CD4-positive, CD25-positive, alpha-beta regulatory T cell (primary cell): ENCODE measurements around the gene BLACAT1. TPM values are rescaled to one million over a fixed set of nuclear protein-coding genes. Genes with fewer than 3 reads are reported as not detected.

Experiments used
- ATAC-seq, 2 donors: fragments of 150-1000 bp; cut with Tn5 transposase; one replicate each; pipeline ENCODE4 v1.10.0; 2021; ENCODE audit warnings: low read depth in 2 of 2, moderate number of reproducible peaks in 2 of 2, moderate library complexity in 1 of 2
- DNase-seq, 3 donors: peaks; one replicate each; pipeline versions ENCODE4 v3.0.0 to v3.0.0-alpha.2; 2012 to 2022; ENCODE audit warnings: mixed read lengths in 1 of 3
- H3K27ac ChIP-seq: one replicate; pipeline ENCODE4 v1.7.0; 2013; ENCODE audit warnings: mild to moderate bottlenecking, low read length; ENCODE audit not compliant: insufficient read depth, poor library complexity, severe bottlenecking
- H3K27me3 ChIP-seq: one replicate; pipeline ENCODE4 v1.7.0; 2013; ENCODE audit warnings: low read length; ENCODE audit not compliant: control insufficient read depth, insufficient read depth
- H3K36me3 ChIP-seq: one replicate; pipeline ENCODE4 v1.7.0; 2013; ENCODE audit warnings: mild to moderate bottlenecking, low read length, moderate library complexity; ENCODE audit not compliant: control insufficient read depth, insufficient read depth
- H3K4me1 ChIP-seq: 2 replicates; pipeline ENCODE4 v1.7.0; 2013; ENCODE audit warnings: mild to moderate bottlenecking, low read length; ENCODE audit not compliant: insufficient read depth, control insufficient read depth, poor library complexity, severe bottlenecking
- H3K4me3 ChIP-seq: one replicate; pipeline ENCODE4 v1.7.0; 2013; ENCODE audit warnings: low read depth, mild to moderate bottlenecking, low read length, moderate library complexity
- H3K9me3 ChIP-seq, 2 experiments: 1 replicate in 1 of 2; 2 replicates in 1 of 2; pipeline ENCODE4 v1.7.0; 2013; ENCODE audit warnings: low read length in 2 of 2, mild to moderate bottlenecking in 1 of 2, moderate library complexity in 1 of 2; ENCODE audit not compliant: control insufficient read depth in 2 of 2
- H3K27ac Mint-ChIP-seq, 3 donors: one replicate each; pipeline ENCODE4 v1.8.0; 2020 to 2022; ENCODE audit warnings: mild to moderate bottlenecking in 3 of 3, mixed read lengths in 3 of 3, moderate library complexity in 2 of 3
- H3K27me3 Mint-ChIP-seq: one replicate; pipeline ENCODE4 v1.8.0; 2022; ENCODE audit warnings: mild to moderate bottlenecking, mixed read lengths
- H3K36me3 Mint-ChIP-seq: one replicate; pipeline ENCODE4 v1.8.0; 2020; ENCODE audit warnings: mixed read lengths
- H3K4me1 Mint-ChIP-seq, 4 donors: one replicate each; pipeline ENCODE4 v1.8.0; 2020 to 2022; ENCODE audit warnings: mixed read lengths in 4 of 4, mild to moderate bottlenecking in 1 of 4
- H3K4me3 Mint-ChIP-seq, 4 donors: one replicate each; pipeline ENCODE4 v1.8.0; 2020 to 2022; ENCODE audit warnings: mild to moderate bottlenecking in 4 of 4, mixed read lengths in 4 of 4, moderate library complexity in 3 of 4
- H3K9me3 Mint-ChIP-seq, 7 donors: one replicate each; pipeline ENCODE4 v1.8.0; 2020 to 2022; ENCODE audit warnings: mixed read lengths in 7 of 7, mild to moderate bottlenecking in 3 of 7, moderate library complexity in 2 of 7
- polyA plus RNA-seq, 4 donors: library from polyadenylated mRNA; unstranded; fragments of 300-500 nt; fragmentation: Illumina TruSeq; gene quantifications; one replicate each; pipeline ENCODE4 v1.2.3, GENCODE V29; 2021
- total RNA-seq: library from RNA; stranded (reverse); gene quantifications from one replicate; pipeline ENCODE4 v1.2.3, GENCODE V29; 2022

Gene BLACAT1
- total and polyA plus RNA-seq, 5 donors from 2014 or later = 0.15 TPM; not detected in 4

GRCh38 chr1:205424901-205425600 is 30.8 kb downstream of the BLACAT1 start:
- Histone ChIP-seq H3K4me3 (no peak overlapping the region), H3K4me1 (no peaks in the 10 kb centered on the region), H3K36me3 (no peaks in the 10 kb centered on the region), H3K27ac (no peak overlapping the region), H3K9me3 (no peaks in the 10 kb centered on the region), H3K27me3 (peaks cover 22% of the 10 kb centered on the region)
- peaks cover 0 to 8% (median 0%) of the 10 kb centered on the region in 4 donors for H3K4me1 Mint-ChIP-seq
- ATAC-seq = no peak
- H3K9me3 Mint-ChIP-seq = peaks cover 0 to 2% (median 0%) of the 10 kb centered on the region in 7 donors
- no peak for DNase-seq
- peak overlapping the region in 1 of 4 donors; percentile 56 for H3K4me3 Mint-ChIP-seq
- H3K27me3 Mint-ChIP-seq = peaks cover 64% of the 10 kb centered on the region
- no peaks in the 10 kb centered on the region for H3K36me3 Mint-ChIP-seq
- H3K27ac Mint-ChIP-seq = no peak overlapping the region

GRCh38 chr1:205423814-205424399 is 31.9 kb downstream of the BLACAT1 start:
- H3K4me1 ChIP-seq = no peaks in the 10 kb centered on the region
- H3K4me3 ChIP-seq = no peak overlapping the region
- Mint-ChIP-seq H3K27ac (no peak overlapping the region), H3K9me3 (peaks cover 0 to 2% (median 0%) of the 10 kb centered on the region in 7 donors), H3K4me3 (no peak overlapping the region), H3K36me3 (no peaks in the 10 kb centered on the region), H3K4me1 (peaks cover 0 to 4% (median 0%) of the 10 kb centered on the region in 4 donors), H3K27me3 (peaks cover 74% of the 10 kb centered on the region)
- H3K27ac ChIP-seq = no peak overlapping the region
- H3K9me3 ChIP-seq = no peaks in the 10 kb centered on the region
- peaks cover 22% of the 10 kb centered on the region for H3K27me3 ChIP-seq
- no peak for ATAC-seq
- DNase-seq = no peak
- no peaks in the 10 kb centered on the region for H3K36me3 ChIP-seq

- Mint-ChIP-seq H3K27me3 (peaks cover 82% of the 10 kb centered on the region), H3K4me3 (no peak overlapping the region), H3K36me3 (no peaks in the 10 kb centered on the region), H3K4me1 (no peaks in the 10 kb centered on the region), H3K9me3 (peaks cover 0 to 2% (median 0%) of the 10 kb centered on the region in 7 donors), H3K27ac (no peak overlapping the region)
- DNase-seq (no peak), ATAC-seq (no peak)
- Histone ChIP-seq H3K27me3 (peaks cover 22% of the 10 kb centered on the region), H3K9me3 (no peaks in the 10 kb centered on the region), H3K27ac (no peak overlapping the region), H3K4me1 (no peaks in the 10 kb centered on the region), H3K36me3 (no peaks in the 10 kb centered on the region), H3K4me3 (no peak overlapping the region)
These were observed 32.7 kb downstream of the BLACAT1 start for GRCh38 chr1:205422993-205423642.

- H3K36me3 ChIP-seq = no peaks in the 10 kb centered on the region
- no peak for DNase-seq
- no peak within 1 kb of the TSS for H3K4me3 ChIP-seq
- no peak for ATAC-seq
- no peaks in the 10 kb centered on the region for H3K9me3 ChIP-seq
- no peak within 1 kb of the TSS for H3K27ac ChIP-seq
- Mint-ChIP-seq H3K4me1 (no peaks in the 10 kb centered on the region), H3K27ac (no peak within 1 kb of the TSS), H3K36me3 (no peaks in the 10 kb centered on the region), H3K4me3 (no peak within 1 kb of the TSS), H3K27me3 (peaks cover 84% of the 10 kb centered on the region), H3K9me3 (peaks cover 0 to 2% (median 0%) of the 10 kb centered on the region in 7 donors)
- peaks cover 22% of the 10 kb centered on the region for H3K27me3 ChIP-seq
- H3K4me1 ChIP-seq = no peaks in the 10 kb centered on the region
These were observed 34.0 kb downstream of the BLACAT1 start, which contains the start of gene LEMD1 for GRCh38 chr1:205421798-205422197. LEMD1 (minus strand) TSS chr1:205422056; CDS start chr1:205420536, 1,520 bp downstream.

- H3K27ac ChIP-seq = no peak overlapping the region
- no peaks in the 10 kb centered on the region for H3K4me1 Mint-ChIP-seq
- H3K9me3 ChIP-seq = no peaks in the 10 kb centered on the region
- H3K36me3 ChIP-seq = no peaks in the 10 kb centered on the region
- H3K36me3 Mint-ChIP-seq = no peaks in the 10 kb centered on the region
- H3K27ac Mint-ChIP-seq = no peak overlapping the region
- no peaks in the 10 kb centered on the region for H3K4me1 ChIP-seq
- no peak for ATAC-seq
- peaks cover 0 to 2% (median 0%) of the 10 kb centered on the region in 7 donors for H3K9me3 Mint-ChIP-seq
- peaks cover 22% of the 10 kb centered on the region for H3K27me3 ChIP-seq
- DNase-seq = no peak
- H3K4me3 ChIP-seq = no peak overlapping the region
- H3K27me3 Mint-ChIP-seq = peaks cover 83% of the 10 kb centered on the region
- no peak overlapping the region for H3K4me3 Mint-ChIP-seq
These were observed 34.9 kb downstream of the BLACAT1 start for GRCh38 chr1:205420938-205421337.

- Histone ChIP-seq H3K36me3 (no peaks in the 10 kb centered on the region), H3K9me3 (no peaks in the 10 kb centered on the region), H3K4me1 (no peaks in the 10 kb centered on the region), H3K4me3 (no peak overlapping the region), H3K27me3 (peaks cover 17% of the 10 kb centered on the region), H3K27ac (no peak overlapping the region)
- H3K27ac Mint-ChIP-seq = no peak overlapping the region
- no peak overlapping the region for H3K4me3 Mint-ChIP-seq
- ATAC-seq = no peak
- no peaks in the 10 kb centered on the region for H3K36me3 Mint-ChIP-seq
- peaks cover 0 to 2% (median 0%) of the 10 kb centered on the region in 7 donors for H3K9me3 Mint-ChIP-seq
- H3K27me3 Mint-ChIP-seq = peaks cover 62% of the 10 kb centered on the region
- no peak for DNase-seq
- peaks cover 0 to 6% (median 3%) of the 10 kb centered on the region in 4 donors for H3K4me1 Mint-ChIP-seq
These were observed 37.8 kb downstream of the BLACAT1 start for GRCh38 chr1:205417870-205418635.

GRCh38 chr1:205416322-205416721 is 39.5 kb downstream of the BLACAT1 start:
- H3K4me1 ChIP-seq = no peaks in the 10 kb centered on the region
- H3K4me3 Mint-ChIP-seq = no peak overlapping the region
- peaks cover 0 to 5% (median 0%) of the 10 kb centered on the region in 7 donors for H3K9me3 Mint-ChIP-seq
- peaks cover 5% of the 10 kb centered on the region for H3K27me3 ChIP-seq
- H3K9me3 ChIP-seq = no peaks in the 10 kb centered on the region
- H3K27me3 Mint-ChIP-seq = peaks cover 57% of the 10 kb centered on the region
- ATAC-seq (no peak), DNase-seq (no peak)
- H3K4me3 ChIP-seq = no peak overlapping the region
- no peaks in the 10 kb centered on the region for H3K36me3 Mint-ChIP-seq
- H3K27ac ChIP-seq = no peak overlapping the region
- no peaks in the 10 kb centered on the region for H3K36me3 ChIP-seq
- no peak overlapping the region for H3K27ac Mint-ChIP-seq
- H3K4me1 Mint-ChIP-seq = peaks cover 0 to 6% (median 3%) of the 10 kb centered on the region in 4 donors
